ENCODE measurements around the gene ANXA2. TPM values are rescaled to one million over a fixed set of nuclear protein-coding genes. Genes with fewer than 3 reads are reported as not detected.

Gene ANXA2
- total RNA-seq, 4 donors from 2014 or later = 896 to 1,792 (median 1,413) TPM

GRCh38 chr15:60363903-60364611 lies 33.7 kb downstream of the ANXA2 start:
- no peak for TF ChIP-seq CTCF (IDR thresholded peaks at IDR 0.05; ENCODE audit: low read depth)

GRCh38 chr15:60363087-60363549 lies 34.7 kb downstream of the ANXA2 start:
- no peak for TF ChIP-seq CTCF (IDR thresholded peaks at IDR 0.05; ENCODE audit: low read depth)

DNA sequence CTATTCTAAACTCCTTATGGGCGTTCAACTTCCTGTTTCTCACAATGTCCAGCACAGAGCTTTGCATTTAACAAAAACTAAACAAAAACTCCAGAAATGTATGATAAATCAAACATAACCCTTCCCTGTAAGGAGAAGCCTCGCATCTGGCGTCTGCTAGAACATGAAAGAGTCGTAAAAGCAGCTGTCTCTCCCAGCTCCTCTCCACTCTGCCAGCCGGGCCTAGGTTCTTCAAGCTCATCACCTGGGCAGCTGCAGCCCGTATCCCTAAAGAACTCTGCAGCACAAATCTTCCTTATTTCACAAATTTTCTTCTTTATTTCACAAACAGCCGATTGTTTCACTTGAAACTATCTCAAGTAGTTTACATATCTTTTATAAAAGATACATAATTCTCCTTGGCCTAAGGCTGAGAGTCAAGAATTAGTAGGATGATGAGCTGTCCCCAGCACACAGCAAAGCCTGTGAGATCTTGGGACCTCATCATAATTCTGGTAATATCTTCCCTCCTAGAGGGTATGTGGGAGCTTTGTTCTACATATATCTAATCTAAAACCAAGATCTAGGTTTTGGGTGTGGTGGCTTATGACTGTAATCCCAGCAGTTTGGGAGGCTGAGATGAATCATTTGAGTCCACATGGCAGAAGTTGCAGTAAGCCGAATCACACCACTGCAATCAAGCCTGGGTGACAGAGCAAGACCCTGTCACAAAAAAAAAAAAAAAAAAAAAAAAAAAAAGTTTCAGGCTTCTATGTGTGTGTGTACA lies 35.3 kb downstream of the ANXA2 start:
- TF ChIP-seq CTCF (IDR thresholded peaks at IDR 0.05; ENCODE audit: low read depth) = no peak

- TF ChIP-seq CTCF (IDR thresholded peaks at IDR 0.05; ENCODE audit: low read depth) = no peak
Observed at GRCh38 chr15:60358935-60359682, 38.7 kb downstream of the ANXA2 start.

DNA sequence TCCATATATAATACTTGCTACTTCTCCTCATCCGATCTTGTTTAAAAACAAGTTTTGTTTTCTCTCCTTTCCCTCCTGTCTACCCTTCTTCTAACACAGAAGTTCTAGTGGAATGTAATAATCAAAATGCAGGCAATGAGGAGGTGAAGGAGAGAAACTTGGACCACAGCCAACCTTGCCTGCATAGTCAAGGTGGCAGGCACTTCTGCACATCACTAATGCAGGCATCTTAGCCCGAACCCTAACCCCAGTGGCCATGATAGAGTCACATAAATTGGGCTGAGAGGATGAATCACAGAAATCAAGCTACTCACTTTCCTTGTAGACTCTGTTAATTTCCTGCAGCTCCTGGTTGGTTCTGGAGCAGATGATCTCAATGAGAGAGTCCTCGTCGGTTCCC lies 41.0 kb downstream of the ANXA2 start:
- TF ChIP-seq CTCF (IDR thresholded peaks at IDR 0.05; ENCODE audit: low read depth) = no peak

GRCh38 chr15:60355148-60355857 lies 42.5 kb downstream of the ANXA2 start:
- TF ChIP-seq CTCF (IDR thresholded peaks at IDR 0.05; ENCODE audit: low read depth) = no peak
